GM23248 (cell line): Measurements from ENCODE around the gene SACM1L. TPM values are rescaled to one million over a fixed set of nuclear protein-coding genes. Genes with fewer than 3 reads are reported as not detected.

Source experiments
- DNase-seq: peaks from one replicate; pipeline ENCODE4 v3.0.0-alpha.2; 2015
- H2AFZ ChIP-seq: fragments of 200-600 bp; sonication (generic); 2 replicates; pipeline ENCODE4 v1.6.1; 2016; ENCODE audit warnings: antibody characterized with exemption
- H3F3A ChIP-seq: fragments of 200-600 bp; sonication (generic); 2 replicates; pipeline ENCODE4 v1.6.1; 2016; ENCODE audit warnings: mild to moderate bottlenecking, antibody characterized with exemption, mixed run types; ENCODE audit not compliant: insufficient read depth
- H3K27ac ChIP-seq: fragments of 200-600 bp; sonication (generic); 2 replicates; pipeline ENCODE4 v1.5.1; 2016; ENCODE audit warnings: mild to moderate bottlenecking
- H3K27me3 ChIP-seq: fragments of 200-600 bp; sonication (generic); replicated peaks from 2 replicates; pipeline ENCODE4 v1.6.1; 2016; ENCODE audit warnings: mild to moderate bottlenecking; ENCODE audit not compliant: insufficient read depth
- H3K36me3 ChIP-seq: fragments of 200-600 bp; sonication (generic); 2 replicates; pipeline ENCODE4 v1.6.1; 2016; ENCODE audit warnings: low read depth, mild to moderate bottlenecking
- H3K4me1 ChIP-seq: fragments of 200-600 bp; sonication (generic); 2 replicates; pipeline ENCODE4 v1.6.1; 2016; ENCODE audit warnings: mild to moderate bottlenecking; ENCODE audit not compliant: insufficient read depth
- H3K4me2 ChIP-seq: fragments of 200-600 bp; sonication (generic); one replicate; pipeline ENCODE4 v1.6.1; 2016; ENCODE audit warnings: mild to moderate bottlenecking; ENCODE audit not compliant: unreplicated experiment
- H3K4me3 ChIP-seq: fragments of 200-600 bp; sonication (generic); 2 replicates; pipeline ENCODE4 v1.5.1; 2016; ENCODE audit warnings: mild to moderate bottlenecking
- H3K79me2 ChIP-seq: fragments of 200-600 bp; sonication (generic); 2 replicates; pipeline ENCODE4 v1.6.1; 2016; ENCODE audit warnings: mild to moderate bottlenecking; ENCODE audit not compliant: insufficient read depth
- H3K9ac ChIP-seq: fragments of 200-600 bp; sonication (generic); 2 replicates; pipeline ENCODE4 v1.6.1; 2016; ENCODE audit warnings: mild to moderate bottlenecking
- H3K9me2 ChIP-seq: fragments of 200-600 bp; sonication (generic); 2 replicates; pipeline ENCODE4 v1.6.1; 2016; ENCODE audit warnings: mixed run types, mild to moderate bottlenecking, moderate library complexity; ENCODE audit not compliant: insufficient read depth
- H3K9me3 ChIP-seq: fragments of 200-600 bp; sonication (generic); one replicate; pipeline ENCODE4 v1.6.1; 2017; ENCODE audit warnings: low read depth
- H4K20me1 ChIP-seq: fragments of 200-600 bp; sonication (generic); 2 replicates; pipeline ENCODE4 v1.6.0; 2016; ENCODE audit not compliant: insufficient read depth
- EZH2 ChIP-seq: fragments of 200-600 bp; sonication (generic); IDR thresholded peaks from 2 replicates; pipeline ENCODE4 v1.6.1; 2018; ENCODE audit warnings: antibody characterized with exemption, mild to moderate bottlenecking; ENCODE audit not compliant: insufficient read depth, poor library complexity, severe bottlenecking
- EZH2phosphoT487 ChIP-seq: fragments of 200-600 bp; sonication (generic); IDR thresholded peaks from 2 replicates; pipeline ENCODE4 v1.6.1; 2018; ENCODE audit warnings: antibody characterized with exemption, moderate library complexity, mild to moderate bottlenecking, low read depth; ENCODE audit not compliant: insufficient read depth
- WGBS, 2 experiments: methylation state at CpG; one replicate each; pipeline ENCODE4 v1.1.6; 2015 to 2017; ENCODE audit warnings: low lambda C conversion rate in 2 of 2, low coverage in 1 of 2; ENCODE audit errors: missing lambda C conversion rate in 2 of 2; 5-methylcytosine and 5-hydroxymethylcytosine counted together
- in situ Hi-C: fragments of 300-500 bp; cut with MboI; formaldehyde crosslinking; loops from 2 replicates; pipeline ENCODE4 v1.15.0; 2020
- polyA plus RNA-seq: library from polyadenylated mRNA; unstranded; fragments of >200 nt; fragmentation: Nextera tagmentation; extraction: Ambion mirVana; gene quantifications from 2 replicates; pipeline ENCODE4 v1.2.1, GENCODE V29; 2016
- total RNA-seq: library from RNA; depleted of rRNA; stranded (reverse); fragments of >200 nt; shearing (Covaris generic); gene quantifications from 2 replicates; pipeline ENCODE4 v1.2.3, GENCODE V29; 2014

Gene SACM1L
- total and polyA plus RNA-seq, 2 experiments from 2014 or later, result 33.6 to 33.9 TPM

DNA sequence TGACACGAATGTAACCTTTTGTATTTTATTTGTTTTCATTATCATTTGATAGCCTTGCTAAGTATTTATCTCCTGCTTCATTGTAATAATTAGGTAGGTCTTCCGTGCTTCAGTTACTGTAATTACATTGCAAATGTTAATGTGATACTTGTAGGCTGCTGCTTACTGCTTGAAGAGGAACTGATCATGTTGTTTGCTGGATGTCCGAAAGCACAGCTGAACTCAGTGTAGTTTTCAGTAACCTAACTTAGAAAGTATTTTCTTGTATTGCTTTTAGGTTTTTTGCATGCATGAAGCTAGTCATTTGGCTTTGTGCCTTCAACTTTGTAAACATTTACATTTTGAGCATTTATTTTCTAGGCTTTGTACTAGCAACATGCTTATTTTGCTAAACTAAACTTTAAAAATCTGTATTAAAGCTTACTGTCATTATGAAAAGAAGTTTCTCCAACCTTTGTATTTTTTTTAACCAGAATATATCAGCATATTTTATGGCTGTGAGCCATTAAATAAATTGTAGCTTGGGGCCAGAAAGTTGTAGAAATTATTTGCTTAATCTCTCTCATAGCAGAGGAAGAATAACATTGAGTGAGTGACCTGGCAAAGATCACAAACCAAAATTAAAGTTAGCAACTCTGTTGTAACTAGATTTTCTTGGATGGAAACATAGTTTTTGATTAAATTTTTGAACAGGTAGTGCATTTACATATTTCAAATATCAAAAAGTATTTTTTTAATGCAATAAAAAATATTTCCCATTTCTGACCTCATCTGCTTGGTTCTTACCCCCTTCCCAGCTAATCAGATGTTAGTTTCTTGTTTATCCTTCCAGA lies 30.7 kb downstream of the SACM1L start:
- DNase-seq, result no peak
- H3K27me3 ChIP-seq, result no peaks in the 10 kb centered on the region
- H3K4me1 ChIP-seq, result no peaks in the 10 kb centered on the region
- no peak overlapping the region for H2AFZ ChIP-seq
- H3K27ac ChIP-seq, result no peak overlapping the region
- H3K4me3 ChIP-seq, result no peak overlapping the region
- H3K9ac ChIP-seq, result no peak overlapping the region
- 87 to 88% methylated on average over 3 of the region's 3 CpGs for WGBS, 2 experiments
- no peaks in the 10 kb centered on the region for H3F3A ChIP-seq
- peaks cover 13% of the 10 kb centered on the region for H3K79me2 ChIP-seq
- no peaks in the 10 kb centered on the region for H3K9me2 ChIP-seq
- TF ChIP-seq EZH2, result no peak
- TF ChIP-seq EZH2phosphoT487, result no peak
- in situ Hi-C loops, result no loop called here
- H3K9me3 ChIP-seq, result no peaks in the 10 kb centered on the region
- no peak overlapping the region for H3K4me2 ChIP-seq
- H3K36me3 ChIP-seq, result peaks cover 50% of the 10 kb centered on the region
- no peaks in the 10 kb centered on the region for H4K20me1 ChIP-seq

DNA sequence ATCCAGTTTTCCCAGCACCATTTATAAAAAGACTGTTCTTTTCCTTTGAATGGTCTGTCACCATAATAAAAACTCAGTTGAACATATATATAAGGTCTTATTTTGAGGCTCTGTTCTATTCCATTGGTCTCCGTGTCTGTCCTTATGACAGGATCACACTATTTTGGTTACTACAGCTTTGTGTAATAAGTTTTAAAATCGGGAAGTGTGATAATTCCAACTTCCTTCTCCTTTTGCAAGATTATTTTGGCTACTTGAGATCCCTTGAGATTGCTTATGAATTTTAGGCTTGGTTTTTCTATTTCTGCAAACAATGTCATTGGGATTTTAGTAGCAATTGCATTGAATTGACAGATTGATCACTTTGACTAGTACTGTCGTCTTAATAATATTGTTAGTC lies 35.7 kb downstream of the SACM1L start:
- TF ChIP-seq EZH2 (no peak), EZH2phosphoT487 (no peak)
- in situ Hi-C loops, result no loop called here

DNA sequence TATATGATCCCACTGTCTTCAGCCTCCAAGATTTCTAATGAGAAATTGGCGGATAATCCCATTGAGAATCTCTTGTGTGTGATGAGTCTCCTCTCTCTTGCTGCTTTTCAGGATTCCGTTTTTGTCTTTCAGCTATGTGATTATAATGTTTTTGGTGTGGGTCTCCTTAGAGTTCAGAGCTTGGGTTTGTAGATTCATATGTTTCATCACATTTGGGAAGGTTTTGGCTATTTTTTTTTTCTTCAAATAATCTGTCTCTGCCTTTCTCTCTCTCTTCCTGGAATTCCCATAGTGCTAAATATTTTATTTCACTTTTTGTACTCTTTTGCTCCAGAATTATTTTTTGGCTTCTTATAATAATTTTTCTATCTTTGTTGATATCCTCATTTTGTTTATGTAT lies 40.4 kb downstream of the SACM1L start:
- in situ Hi-C loops, result no loop called here
- no peaks in the 10 kb centered on the region for H4K20me1 ChIP-seq
- H3F3A ChIP-seq, result no peaks in the 10 kb centered on the region

More for the DNA sequence above, 35.7 kb downstream of the SACM1L start:
- H3K36me3 ChIP-seq, result peaks cover 31% of the 10 kb centered on the region
- H3K9ac ChIP-seq, result no peak overlapping the region
- no peak overlapping the region for H3K4me3 ChIP-seq
- H3K9me3 ChIP-seq, result no peaks in the 10 kb centered on the region
- WGBS, 2 experiments, result 92 to 93% methylated on average over 3 of the region's 3 CpGs
- peaks cover 44% of the 10 kb centered on the region for H3K79me2 ChIP-seq
- H3K27ac ChIP-seq, result no peak overlapping the region
- H3K4me1 ChIP-seq, result no peaks in the 10 kb centered on the region
- H3F3A ChIP-seq, result no peaks in the 10 kb centered on the region
- no peak overlapping the region for H2AFZ ChIP-seq
- no peaks in the 10 kb centered on the region for H3K27me3 ChIP-seq
- no peak overlapping the region for H3K4me2 ChIP-seq
- no peaks in the 10 kb centered on the region for H3K9me2 ChIP-seq
- no peaks in the 10 kb centered on the region for H4K20me1 ChIP-seq
- DNase-seq, result no peak

DNA sequence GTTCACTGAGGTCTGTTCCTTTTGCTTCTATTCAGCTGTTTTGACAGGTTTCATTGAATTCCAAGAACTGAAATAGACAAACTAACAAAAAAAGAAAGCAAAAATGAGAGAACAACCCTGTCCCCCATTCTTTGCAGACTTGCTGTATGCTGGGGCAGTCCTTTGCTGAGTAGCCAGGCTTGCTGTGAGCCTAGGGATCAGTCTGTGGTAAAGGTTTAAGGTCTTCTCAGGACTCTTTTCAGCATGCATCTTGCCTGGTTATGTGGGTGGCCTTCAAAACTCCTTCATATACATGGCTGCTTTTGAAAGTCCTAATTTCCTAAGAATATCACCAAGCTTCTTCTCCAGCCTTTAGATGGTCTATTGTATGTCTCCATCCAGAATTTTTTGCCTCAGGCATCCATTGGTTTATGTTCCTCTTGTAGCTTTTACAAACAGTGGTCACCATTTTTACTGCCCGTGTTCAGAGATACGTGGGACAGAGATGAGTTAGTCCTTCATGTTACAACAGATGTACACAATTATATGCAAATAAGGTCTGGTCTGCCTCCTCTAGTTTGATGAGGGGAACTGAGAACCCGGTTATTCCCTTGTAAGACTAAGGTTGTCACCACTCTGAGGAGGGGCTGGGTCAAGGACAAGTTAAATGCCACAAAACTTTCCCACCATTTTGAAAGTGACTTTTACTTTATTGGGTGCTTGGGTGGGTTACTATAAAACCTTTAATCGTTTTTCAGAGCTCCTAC lies 41.4 kb downstream of the SACM1L start:
- H3K4me1 ChIP-seq, result no peaks in the 10 kb centered on the region
- no peaks in the 10 kb centered on the region for H3K9me3 ChIP-seq
- H3K27ac ChIP-seq, result no peak overlapping the region
- no peak overlapping the region for H3K4me3 ChIP-seq
- peaks cover 25% of the 10 kb centered on the region for H3K79me2 ChIP-seq
- H3K27me3 ChIP-seq, result no peaks in the 10 kb centered on the region
- in situ Hi-C loops, result no loop called here
- no peak overlapping the region for H3K9ac ChIP-seq
- WGBS, 2 experiments, result 83 to 92% methylated on average over 4 of the region's 4 CpGs
- H3K36me3 ChIP-seq, result peaks cover 41% of the 10 kb centered on the region
- no peaks in the 10 kb centered on the region for H3F3A ChIP-seq
- TF ChIP-seq EZH2phosphoT487 (no peak), EZH2 (no peak)
- H3K9me2 ChIP-seq, result no peaks in the 10 kb centered on the region
- DNase-seq, result no peak
- no peak overlapping the region for H3K4me2 ChIP-seq
- no peaks in the 10 kb centered on the region for H4K20me1 ChIP-seq
- H2AFZ ChIP-seq, result no peak overlapping the region

More for the DNA sequence above, 40.4 kb downstream of the SACM1L start:
- WGBS, 2 experiments, result 97 to 98% methylated on average over 2 of the region's 2 CpGs
- no peak overlapping the region for H3K4me2 ChIP-seq
- peaks cover 34% of the 10 kb centered on the region for H3K36me3 ChIP-seq
- no peak overlapping the region for H2AFZ ChIP-seq
- no peak overlapping the region for H3K4me3 ChIP-seq
- no peaks in the 10 kb centered on the region for H3K9me3 ChIP-seq
- no peaks in the 10 kb centered on the region for H3K9me2 ChIP-seq
- no peaks in the 10 kb centered on the region for H3K27me3 ChIP-seq
- no peak for TF ChIP-seq EZH2
- no peak overlapping the region for H3K27ac ChIP-seq
- no peaks in the 10 kb centered on the region for H3K4me1 ChIP-seq
- H3K79me2 ChIP-seq, result peaks cover 34% of the 10 kb centered on the region
- no peak overlapping the region for H3K9ac ChIP-seq
- no peak for DNase-seq
